B cell (primary cell): ENCODE results near the gene CACNB4.

ENCODE experiments used
- EZH2 ChIP-seq: IDR thresholded peaks from 2 replicates; pipeline ENCODE4 v1.6.1; 2012; ENCODE audit warnings: borderline replicate concordance, low read depth, mild to moderate bottlenecking, moderate library complexity, low read length; ENCODE audit not compliant: insufficient read depth, poor library complexity, severe bottlenecking
- TF ChIP-seq, protein P1 (sequence below): fragments of 200-600 bp; IDR thresholded peaks from one replicate; pipeline ENCODE4 v1.8.0; 2022; ENCODE audit warnings: antibody characterized with exemption, mild to moderate bottlenecking

GRCh38 chr2:152100961-152101360 lies 2.1 kb upstream of the CACNB4 start:
- TF ChIP-seq, protein P1, sequence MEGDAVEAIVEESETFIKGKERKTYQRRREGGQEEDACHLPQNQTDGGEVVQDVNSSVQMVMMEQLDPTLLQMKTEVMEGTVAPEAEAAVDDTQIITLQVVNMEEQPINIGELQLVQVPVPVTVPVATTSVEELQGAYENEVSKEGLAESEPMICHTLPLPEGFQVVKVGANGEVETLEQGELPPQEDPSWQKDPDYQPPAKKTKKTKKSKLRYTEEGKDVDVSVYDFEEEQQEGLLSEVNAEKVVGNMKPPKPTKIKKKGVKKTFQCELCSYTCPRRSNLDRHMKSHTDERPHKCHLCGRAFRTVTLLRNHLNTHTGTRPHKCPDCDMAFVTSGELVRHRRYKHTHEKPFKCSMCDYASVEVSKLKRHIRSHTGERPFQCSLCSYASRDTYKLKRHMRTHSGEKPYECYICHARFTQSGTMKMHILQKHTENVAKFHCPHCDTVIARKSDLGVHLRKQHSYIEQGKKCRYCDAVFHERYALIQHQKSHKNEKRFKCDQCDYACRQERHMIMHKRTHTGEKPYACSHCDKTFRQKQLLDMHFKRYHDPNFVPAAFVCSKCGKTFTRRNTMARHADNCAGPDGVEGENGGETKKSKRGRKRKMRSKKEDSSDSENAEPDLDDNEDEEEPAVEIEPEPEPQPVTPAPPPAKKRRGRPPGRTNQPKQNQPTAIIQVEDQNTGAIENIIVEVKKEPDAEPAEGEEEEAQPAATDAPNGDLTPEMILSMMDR, result no peak
- no peak for TF ChIP-seq EZH2
